Vagina (tissue), 2 donors: ENCODE data around the gene ABLIM1. TPM values are rescaled to one million over a fixed set of nuclear protein-coding genes. Genes with fewer than 3 reads are reported as not detected.

ENCODE experiments used
- DNase-seq, 2 donors: peaks; one replicate each; pipeline ENCODE4 v3.0.0-alpha.2; 2017; ENCODE audit errors: extremely low spot score in 2 of 2
- H3K27ac ChIP-seq: fragments of 200-600 bp; sonication (generic); one replicate; pipeline ENCODE4 v1.5.1; 2019
- H3K27me3 ChIP-seq: fragments of 200-600 bp; sonication (generic); one replicate; pipeline ENCODE4 v1.5.1; 2019
- H3K36me3 ChIP-seq, 2 donors: fragments of 200-600 bp; sonication (generic); one replicate each; pipeline ENCODE4 v1.5.1; 2017 to 2019
- H3K4me1 ChIP-seq: fragments of 200-600 bp; sonication (generic); one replicate; pipeline ENCODE4 v1.5.1; 2019
- H3K4me3 ChIP-seq, 2 donors: fragments of 200-600 bp; sonication (generic); 1 replicate in 1 of 2; 2 replicates in 1 of 2; pipeline ENCODE4 v1.5.1; 2016 to 2019
- H3K9me3 ChIP-seq: fragments of 200-600 bp; sonication (generic); one replicate; pipeline ENCODE4 v1.5.1; 2019
- CTCF ChIP-seq, 3 experiments: fragments of 450-650 bp in 2 of 3; fragments of 200-600 bp in 1 of 3; sonication (generic) in 1 of 3; IDR thresholded peaks; one replicate each; pipeline ENCODE4 v1.5.1; 2017 to 2019; ENCODE audit warnings: antibody characterized with exemption in 3 of 3, mild to moderate bottlenecking in 2 of 3, moderate library complexity in 2 of 3
- POLR2A ChIP-seq, 2 donors: fragments of 450-650 bp; IDR thresholded peaks; one replicate each; pipeline ENCODE4 v1.6.1; 2017; ENCODE audit warnings: antibody characterized with exemption in 2 of 2, mild to moderate bottlenecking in 2 of 2, moderate library complexity in 2 of 2
- POLR2AphosphoS5 ChIP-seq, 2 donors: sonication (generic); formaldehyde crosslinking; IDR thresholded peaks; one replicate each; pipeline ENCODE4 v1.9.0; 2017; ENCODE audit warnings: antibody characterized with exemption in 2 of 2, mild to moderate bottlenecking in 2 of 2, low read depth in 1 of 2; ENCODE audit not compliant: insufficient read depth in 1 of 2
- intact Hi-C: fragments of 100-400 bp; cut with DNase I; formaldehyde crosslinking; loops from one replicate; pipeline ENCODE4 v1.15.1; 2023
- total RNA-seq: library from RNA; depleted of rRNA; stranded (reverse); fragments of >200 nt; gene quantifications from one replicate; pipeline ENCODE4 v1.2.3, GENCODE V29; 2016

ABLIM1 gene
- total RNA-seq, 1 donor from 2014 or later, result 176 TPM

GRCh38 chr10:114431414-114432135 lies 226.5 kb downstream of the ABLIM1 start:
- H3K4me3 ChIP-seq, result no peak overlapping the region
- no peak for TF ChIP-seq POLR2A (IDR thresholded peaks at IDR 0.05)
- H3K36me3 ChIP-seq, result peaks cover 0 to 20% of the 10 kb centered on the region in 2 donors

GRCh38 chr10:114430688-114431413 lies 227.2 kb downstream of the ABLIM1 start:
- intact Hi-C loops, result no loop called here
- peaks cover 13% of the 10 kb centered on the region for H3K4me1 ChIP-seq
- no peaks in the 10 kb centered on the region for H3K27me3 ChIP-seq
- TF ChIP-seq POLR2A (IDR thresholded peaks at IDR 0.05) (no peak), CTCF (IDR thresholded peaks at IDR 0.05) (no peak), POLR2AphosphoS5 (IDR thresholded peaks at IDR 0.05; ENCODE audit: insufficient read depth in 1 of 2, low read depth in 1 of 2) (no peak)
- no peak for DNase-seq
- H3K4me3 ChIP-seq, result no peak overlapping the region
- peaks cover 0 to 12% of the 10 kb centered on the region in 2 donors for H3K36me3 ChIP-seq
- H3K27ac ChIP-seq, result no peak overlapping the region
- no peaks in the 10 kb centered on the region for H3K9me3 ChIP-seq

More at GRCh38 chr10:114431414-114432135, 226.5 kb downstream of the ABLIM1 start:
- Histone ChIP-seq H3K27me3 (no peaks in the 10 kb centered on the region), H3K9me3 (no peaks in the 10 kb centered on the region), H3K27ac (no peak overlapping the region), H3K4me1 (peaks cover 13% of the 10 kb centered on the region)
- intact Hi-C loops, result no loop called here
- DNase-seq, result no peak

- no peak overlapping the region for H3K4me3 ChIP-seq
- H3K4me1 ChIP-seq, result peaks cover 13% of the 10 kb centered on the region
- DNase-seq, result peak in 1 of 2 donors; percentile 76
- no peak overlapping the region for H3K27ac ChIP-seq
- H3K36me3 ChIP-seq, result peaks cover 0 to 2% of the 10 kb centered on the region in 2 donors
- no peaks in the 10 kb centered on the region for H3K9me3 ChIP-seq
- H3K27me3 ChIP-seq, result no peaks in the 10 kb centered on the region
- intact Hi-C loops, result loop anchor here (5.0 kb wide), 1 partner anchor 127 kb away; no protein-coding TSS in a partner anchor
- TF ChIP-seq POLR2AphosphoS5 (IDR thresholded peaks at IDR 0.05; ENCODE audit: insufficient read depth in 1 of 2, low read depth in 1 of 2), result no peak
Measured at GRCh38 chr10:114429581-114430335, 228.3 kb downstream of the ABLIM1 start.

- intact Hi-C loops, result loop anchor here (5.0 kb wide), 1 partner anchor 125 kb away; no protein-coding TSS in a partner anchor
- Histone ChIP-seq H3K27ac (no peak overlapping the region), H3K9me3 (no peaks in the 10 kb centered on the region), H3K4me1 (peaks cover 13% of the 10 kb centered on the region), H3K27me3 (no peaks in the 10 kb centered on the region), H3K36me3 (no peaks in the 10 kb centered on the region), H3K4me3 (no peak overlapping the region)
- peak in 1 of 2 donors; percentile 83 for DNase-seq
- no peak for TF ChIP-seq CTCF (IDR thresholded peaks at IDR 0.05)
- TF ChIP-seq POLR2AphosphoS5 (IDR thresholded peaks at IDR 0.05; ENCODE audit: insufficient read depth in 1 of 2, low read depth in 1 of 2), result no peak
- no peak for TF ChIP-seq POLR2A (IDR thresholded peaks at IDR 0.05)
Measured at GRCh38 chr10:114427124-114427852, 230.8 kb downstream of the ABLIM1 start.

GRCh38 chr10:114426476-114426875 lies 231.6 kb downstream of the ABLIM1 start:
- peaks cover 13% of the 10 kb centered on the region for H3K4me1 ChIP-seq
- DNase-seq, result no peak
- H3K4me3 ChIP-seq, result no peak overlapping the region
- no peaks in the 10 kb centered on the region for H3K27me3 ChIP-seq
- H3K9me3 ChIP-seq, result no peaks in the 10 kb centered on the region
- TF ChIP-seq CTCF (IDR thresholded peaks at IDR 0.05), result no peak
- TF ChIP-seq POLR2AphosphoS5 (IDR thresholded peaks at IDR 0.05; ENCODE audit: insufficient read depth in 1 of 2, low read depth in 1 of 2), result peak in 1 of 2 donors; percentile 40
- no peak for TF ChIP-seq POLR2A (IDR thresholded peaks at IDR 0.05)
- intact Hi-C loops, result loop anchor here (5.0 kb wide), 1 partner anchor 124 kb away; no protein-coding TSS in a partner anchor
- H3K36me3 ChIP-seq, result no peaks in the 10 kb centered on the region
- H3K27ac ChIP-seq, result no peak overlapping the region
